HG02642 (cell line): ENCODE results near the gene P3H2.
"Not testable (repeated sequence)": the region's sequence is repeated elsewhere in the genome, so short reads cannot be mapped to it uniquely, and the experiment has no call there.

Source experiments
- ATAC-seq: cut with Tn5 transposase; IDR thresholded peaks from one replicate; pipeline ENCODE4 v1.9.1; 2021; ENCODE audit warnings: mild to moderate bottlenecking; ENCODE audit not compliant: unreplicated experiment, poor library complexity

The P3H2 gene

GRCh38 chr3:190088890-190089289 is 31.8 kb downstream of the P3H2 start:
- ATAC-seq = no peak

- peak; percentile 44 for ATAC-seq
Observed at GRCh38 chr3:190086191-190086590, 34.5 kb downstream of the P3H2 start.

- no peak for ATAC-seq
Observed at GRCh38 chr3:190084983-190085382, 35.7 kb downstream of the P3H2 start.

GRCh38 chr3:190083635-190084034 is 37.1 kb downstream of the P3H2 start:
- ATAC-seq = no peak

GRCh38 chr3:190081389-190081788 is 39.3 kb downstream of the P3H2 start:
- no peak for ATAC-seq

- not testable (repeated sequence) for ATAC-seq
Observed at GRCh38 chr3:190079173-190079572, 41.5 kb downstream of the P3H2 start.

GRCh38 chr3:190077395-190078045 is 43.2 kb downstream of the P3H2 start:
- ATAC-seq = no peak

GRCh38 chr3:190076601-190077394 is 43.9 kb downstream of the P3H2 start:
- no peak for ATAC-seq

GRCh38 chr3:190076136-190076535 is 44.6 kb downstream of the P3H2 start:
- no peak for ATAC-seq

- ATAC-seq = no peak
Observed at GRCh38 chr3:190074817-190075216, 45.9 kb downstream of the P3H2 start.

- ATAC-seq = peak; percentile 58
Observed at GRCh38 chr3:190073264-190074008, 47.3 kb downstream of the P3H2 start.

- no peak for ATAC-seq
Observed at GRCh38 chr3:190072856-190073255, 47.8 kb downstream of the P3H2 start.

GRCh38 chr3:190071921-190072320 is 48.8 kb downstream of the P3H2 start:
- not testable (repeated sequence) for ATAC-seq

- ATAC-seq = no peak
Observed at GRCh38 chr3:190070622-190071347, 49.9 kb downstream of the P3H2 start.

GRCh38 chr3:190065204-190065603 is 55.5 kb downstream of the P3H2 start:
- no peak for ATAC-seq

- ATAC-seq = no peak
Observed at GRCh38 chr3:190064659-190065058, 56.0 kb downstream of the P3H2 start.

- no peak for ATAC-seq
Observed at GRCh38 chr3:190064112-190064511, 56.6 kb downstream of the P3H2 start.

GRCh38 chr3:190063490-190063889 is 57.2 kb downstream of the P3H2 start:
- no peak for ATAC-seq

- ATAC-seq = no peak
Observed at GRCh38 chr3:190060192-190060775, 60.4 kb downstream of the P3H2 start.

GRCh38 chr3:190059242-190059590 is 61.5 kb downstream of the P3H2 start:
- ATAC-seq = no peak
